Measurements from ENCODE around the gene KCTD2. TPM values are rescaled to one million over a fixed set of nuclear protein-coding genes. Genes with fewer than 3 reads are reported as not detected.

Gene KCTD2
- total and polyA plus RNA-seq, 2 of the 13 experiments (the other 11 are each of a cell fraction or from before 2014, with no cell fraction given) = 28.3 to 32.6 TPM

GRCh38 chr17:75079023-75079373 lies 32.0 kb downstream of the KCTD2 start (continued):
- TF ChIP-seq, protein P1, sequence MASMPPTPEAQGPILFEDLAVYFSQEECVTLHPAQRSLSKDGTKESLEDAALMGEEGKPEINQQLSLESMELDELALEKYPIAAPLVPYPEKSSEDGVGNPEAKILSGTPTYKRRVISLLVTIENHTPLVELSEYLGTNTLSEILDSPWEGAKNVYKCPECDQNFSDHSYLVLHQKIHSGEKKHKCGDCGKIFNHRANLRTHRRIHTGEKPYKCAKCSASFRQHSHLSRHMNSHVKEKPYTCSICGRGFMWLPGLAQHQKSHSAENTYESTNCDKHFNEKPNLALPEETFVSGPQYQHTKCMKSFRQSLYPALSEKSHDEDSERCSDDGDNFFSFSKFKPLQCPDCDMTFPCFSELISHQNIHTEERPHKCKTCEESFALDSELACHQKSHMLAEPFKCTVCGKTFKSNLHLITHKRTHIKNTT (CRISPR knock-in tag; IDR thresholded peaks at IDR 0.05) = no peak
- TF ChIP-seq NFE2L1 (CRISPR knock-in tag; IDR thresholded peaks at IDR 0.05; ENCODE audit: borderline replicate concordance) (peak; percentile 27; the same call in 1 of the 2 replicates), ZNF3 (CRISPR knock-in tag; IDR thresholded peaks at IDR 0.05) (no peak), HES4 (CRISPR knock-in tag; IDR thresholded peaks at IDR 0.05; ENCODE audit: borderline replicate concordance) (no peak), EHMT2 (IDR thresholded peaks at IDR 0.05; ENCODE audit: borderline replicate concordance, low read depth, low read length) (no peak), ZNF550 (CRISPR knock-in tag; IDR thresholded peaks at IDR 0.05; ENCODE audit: borderline replicate concordance) (no peak), PLSCR1 (CRISPR knock-in tag; IDR thresholded peaks at IDR 0.05; ENCODE audit: borderline replicate concordance) (no peak), MEF2D (CRISPR knock-in tag; IDR thresholded peaks at IDR 0.05) (no peak), ZNF44 (CRISPR knock-in tag; IDR thresholded peaks at IDR 0.05) (no peak), ZNF530 (CRISPR knock-in tag; IDR thresholded peaks at IDR 0.05; ENCODE audit: low read depth) (no peak), MYNN (CRISPR knock-in tag; IDR thresholded peaks at IDR 0.05; ENCODE audit: low read depth) (no peak), ZNF24 (IDR thresholded peaks at IDR 0.05) (no peak), HDAC2 (CRISPR knock-in tag; IDR thresholded peaks at IDR 0.05) (no peak)
- TF ChIP-seq, protein P2, sequence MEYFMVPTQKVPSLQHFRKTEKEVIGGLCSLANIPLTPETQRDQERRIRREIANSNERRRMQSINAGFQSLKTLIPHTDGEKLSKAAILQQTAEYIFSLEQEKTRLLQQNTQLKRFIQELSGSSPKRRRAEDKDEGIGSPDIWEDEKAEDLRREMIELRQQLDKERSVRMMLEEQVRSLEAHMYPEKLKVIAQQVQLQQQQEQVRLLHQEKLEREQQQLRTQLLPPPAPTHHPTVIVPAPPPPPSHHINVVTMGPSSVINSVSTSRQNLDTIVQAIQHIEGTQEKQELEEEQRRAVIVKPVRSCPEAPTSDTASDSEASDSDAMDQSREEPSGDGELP (IDR thresholded peaks at IDR 0.05; ENCODE audit: borderline replicate concordance, low read depth) = no peak
- TF ChIP-seq, protein P3, sequence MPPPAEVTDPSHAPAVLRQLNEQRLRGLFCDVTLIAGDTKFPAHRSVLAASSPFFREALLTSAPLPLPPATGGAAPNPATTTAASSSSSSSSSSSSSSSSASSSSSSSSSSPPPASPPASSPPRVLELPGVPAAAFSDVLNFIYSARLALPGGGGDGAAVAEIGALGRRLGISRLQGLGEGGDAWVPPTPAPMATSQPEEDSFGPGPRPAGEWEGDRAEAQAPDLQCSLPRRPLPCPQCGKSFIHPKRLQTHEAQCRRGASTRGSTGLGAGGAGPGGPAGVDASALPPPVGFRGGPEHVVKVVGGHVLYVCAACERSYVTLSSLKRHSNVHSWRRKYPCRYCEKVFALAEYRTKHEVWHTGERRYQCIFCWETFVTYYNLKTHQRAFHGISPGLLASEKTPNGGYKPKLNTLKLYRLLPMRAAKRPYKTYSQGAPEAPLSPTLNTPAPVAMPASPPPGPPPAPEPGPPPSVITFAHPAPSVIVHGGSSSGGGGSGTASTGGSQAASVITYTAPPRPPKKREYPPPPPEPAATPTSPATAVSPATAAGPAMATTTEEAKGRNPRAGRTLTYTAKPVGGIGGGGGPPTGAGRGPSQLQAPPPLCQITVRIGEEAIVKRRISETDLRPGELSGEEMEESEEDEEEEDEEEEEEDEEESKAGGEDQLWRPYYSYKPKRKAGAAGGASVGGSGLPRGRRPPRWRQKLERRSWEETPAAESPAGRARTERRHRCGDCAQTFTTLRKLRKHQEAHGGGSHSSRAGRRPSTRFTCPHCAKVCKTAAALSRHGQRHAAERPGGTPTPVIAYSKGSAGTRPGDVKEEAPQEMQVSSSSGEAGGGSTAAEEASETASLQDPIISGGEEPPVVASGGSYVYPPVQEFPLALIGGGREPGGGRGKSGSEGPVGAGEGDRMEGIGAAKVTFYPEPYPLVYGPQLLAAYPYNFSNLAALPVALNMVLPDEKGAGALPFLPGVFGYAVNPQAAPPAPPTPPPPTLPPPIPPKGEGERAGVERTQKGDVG (CRISPR knock-in tag; IDR thresholded peaks at IDR 0.05; ENCODE audit: borderline replicate concordance) = peak; percentile 86; the same call in 1 of the 2 replicates
- TF ChIP-seq, protein P4, sequence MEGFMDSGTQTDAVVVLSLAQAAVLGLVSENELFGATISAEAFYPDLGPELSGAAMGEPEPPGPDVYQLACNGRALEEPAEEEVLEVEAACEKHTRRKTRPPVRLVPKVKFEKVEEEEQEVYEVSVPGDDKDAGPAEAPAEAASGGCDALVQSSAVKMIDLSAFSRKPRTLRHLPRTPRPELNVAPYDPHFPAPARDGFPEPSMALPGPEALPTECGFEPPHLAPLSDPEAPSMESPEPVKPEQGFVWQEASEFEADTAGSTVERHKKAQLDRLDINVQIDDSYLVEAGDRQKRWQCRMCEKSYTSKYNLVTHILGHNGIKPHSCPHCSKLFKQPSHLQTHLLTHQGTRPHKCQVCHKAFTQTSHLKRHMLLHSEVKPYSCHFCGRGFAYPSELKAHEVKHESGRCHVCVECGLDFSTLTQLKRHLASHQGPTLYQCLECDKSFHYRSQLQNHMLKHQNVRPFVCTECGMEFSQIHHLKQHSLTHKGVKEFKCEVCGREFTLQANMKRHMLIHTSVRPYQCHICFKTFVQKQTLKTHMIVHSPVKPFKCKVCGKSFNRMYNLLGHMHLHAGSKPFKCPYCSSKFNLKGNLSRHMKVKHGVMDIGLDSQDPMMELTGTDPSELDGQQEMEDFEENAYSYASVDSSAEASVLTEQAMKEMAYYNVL (CRISPR knock-in tag; IDR thresholded peaks at IDR 0.05; ENCODE audit: borderline replicate concordance) = 0 out of 2 replicates have a peak, but pooled peaks have one; percentile 5
- TF ChIP-seq, protein P5, sequence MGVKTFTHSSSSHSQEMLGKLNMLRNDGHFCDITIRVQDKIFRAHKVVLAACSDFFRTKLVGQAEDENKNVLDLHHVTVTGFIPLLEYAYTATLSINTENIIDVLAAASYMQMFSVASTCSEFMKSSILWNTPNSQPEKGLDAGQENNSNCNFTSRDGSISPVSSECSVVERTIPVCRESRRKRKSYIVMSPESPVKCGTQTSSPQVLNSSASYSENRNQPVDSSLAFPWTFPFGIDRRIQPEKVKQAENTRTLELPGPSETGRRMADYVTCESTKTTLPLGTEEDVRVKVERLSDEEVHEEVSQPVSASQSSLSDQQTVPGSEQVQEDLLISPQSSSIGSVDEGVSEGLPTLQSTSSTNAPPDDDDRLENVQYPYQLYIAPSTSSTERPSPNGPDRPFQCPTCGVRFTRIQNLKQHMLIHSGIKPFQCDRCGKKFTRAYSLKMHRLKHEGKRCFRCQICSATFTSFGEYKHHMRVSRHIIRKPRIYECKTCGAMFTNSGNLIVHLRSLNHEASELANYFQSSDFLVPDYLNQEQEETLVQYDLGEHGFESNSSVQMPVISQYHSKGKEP (CRISPR knock-in tag; IDR thresholded peaks at IDR 0.05) = no peak

All from HepG2 (cell line).